Epithelial cell of proximal tubule (primary cell): ENCODE data around the gene CDC42EP1. TPM values are rescaled to one million over a fixed set of nuclear protein-coding genes. Genes with fewer than 3 reads are reported as not detected.
"Not testable (repeated sequence)": the region's sequence is repeated elsewhere in the genome, so short reads cannot be mapped to it uniquely, and the experiment has no call there.

Experiments used
- DNase-seq: peaks from one replicate; pipeline ENCODE4 v3.0.0-alpha.2; 2011; ENCODE audit warnings: low read depth
- H3K4me3 ChIP-seq: 2 replicates; pipeline ENCODE4 v1.5.1; 2011; ENCODE audit warnings: low read depth, mild to moderate bottlenecking, low read length
- total RNA-seq: library from RNA; depleted of rRNA; stranded (reverse); fragments of >200 nt; gene quantifications from 2 replicates; pipeline ENCODE4 v1.2.3, GENCODE V29; 2015
- TF ChIP-seq, protein P1 (sequence below): conservative IDR thresholded peaks from 2 replicates; pipeline ENCODE4 v1.5.1; 2012; ENCODE audit warnings: low read depth, mild to moderate bottlenecking, low read length

The CDC42EP1 gene
- total RNA-seq, 1 donor from 2014 or later: 102 TPM

DNA sequence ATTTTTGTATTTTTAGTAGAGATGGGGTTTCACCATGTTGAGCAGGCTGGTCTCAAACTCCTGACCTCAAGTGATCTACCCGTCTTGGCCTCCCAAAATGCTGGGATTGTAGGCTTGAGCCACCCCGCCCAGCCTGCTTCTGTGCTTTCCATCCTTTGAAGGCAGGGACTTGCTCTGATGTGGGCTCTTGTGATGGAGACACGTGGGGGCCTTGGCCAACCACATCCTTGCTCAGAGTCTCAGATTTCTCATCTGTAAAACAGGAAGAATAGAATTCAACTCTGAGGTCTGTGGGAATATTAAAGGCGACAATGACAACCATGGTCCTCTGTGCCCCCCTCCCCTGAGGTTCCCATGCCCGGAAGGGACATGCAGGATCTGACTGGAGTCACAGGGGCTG lies 44.6 kb downstream of the CDC42EP1 start:
- TF ChIP-seq, protein P1, sequence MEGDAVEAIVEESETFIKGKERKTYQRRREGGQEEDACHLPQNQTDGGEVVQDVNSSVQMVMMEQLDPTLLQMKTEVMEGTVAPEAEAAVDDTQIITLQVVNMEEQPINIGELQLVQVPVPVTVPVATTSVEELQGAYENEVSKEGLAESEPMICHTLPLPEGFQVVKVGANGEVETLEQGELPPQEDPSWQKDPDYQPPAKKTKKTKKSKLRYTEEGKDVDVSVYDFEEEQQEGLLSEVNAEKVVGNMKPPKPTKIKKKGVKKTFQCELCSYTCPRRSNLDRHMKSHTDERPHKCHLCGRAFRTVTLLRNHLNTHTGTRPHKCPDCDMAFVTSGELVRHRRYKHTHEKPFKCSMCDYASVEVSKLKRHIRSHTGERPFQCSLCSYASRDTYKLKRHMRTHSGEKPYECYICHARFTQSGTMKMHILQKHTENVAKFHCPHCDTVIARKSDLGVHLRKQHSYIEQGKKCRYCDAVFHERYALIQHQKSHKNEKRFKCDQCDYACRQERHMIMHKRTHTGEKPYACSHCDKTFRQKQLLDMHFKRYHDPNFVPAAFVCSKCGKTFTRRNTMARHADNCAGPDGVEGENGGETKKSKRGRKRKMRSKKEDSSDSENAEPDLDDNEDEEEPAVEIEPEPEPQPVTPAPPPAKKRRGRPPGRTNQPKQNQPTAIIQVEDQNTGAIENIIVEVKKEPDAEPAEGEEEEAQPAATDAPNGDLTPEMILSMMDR: no peak

DNA sequence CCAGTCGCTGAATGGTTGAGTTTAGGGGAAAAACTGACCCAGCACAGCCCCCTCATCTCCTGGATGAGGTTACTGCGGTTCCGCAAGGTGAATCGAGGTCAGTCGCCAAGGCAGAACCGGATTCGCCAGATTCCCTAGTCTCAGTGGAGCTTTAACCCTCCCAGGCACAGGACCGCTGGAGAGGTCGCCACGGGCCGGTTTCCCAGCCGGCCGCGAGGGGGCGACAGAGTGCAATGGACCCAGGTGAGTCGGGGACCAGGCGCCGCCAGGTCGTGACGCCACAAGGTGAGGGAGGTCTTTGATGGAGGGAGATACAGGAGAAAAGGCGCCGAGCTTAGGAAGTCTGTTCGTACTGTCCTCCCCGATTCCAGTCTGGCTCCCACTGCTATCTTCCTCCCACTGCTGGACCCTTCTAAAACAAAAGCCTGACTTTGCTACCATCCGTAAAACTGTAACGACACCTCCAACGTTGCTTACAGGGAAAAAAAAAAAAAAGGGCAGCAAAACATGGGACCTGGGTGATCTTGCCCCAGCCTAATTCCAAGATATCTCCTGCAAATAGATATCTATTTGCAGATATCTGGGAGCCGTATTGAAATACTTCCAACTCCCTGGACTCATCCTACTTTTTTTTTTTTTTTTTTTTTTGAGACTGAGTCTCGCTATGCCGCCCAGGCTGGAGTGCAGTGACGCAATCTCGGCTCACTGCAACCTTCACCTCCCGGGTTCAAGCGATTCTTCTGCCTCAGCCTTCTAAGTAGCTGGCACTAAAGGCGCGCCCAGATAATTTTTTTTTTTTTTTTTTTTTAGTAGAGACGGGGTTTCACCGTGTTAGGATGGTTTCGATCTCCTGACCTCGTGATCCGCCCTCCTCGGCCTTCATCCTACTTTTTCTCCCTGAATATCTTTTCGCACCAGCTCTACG lies 47.0 kb downstream of the CDC42EP1 start:
- H3K4me3 ChIP-seq: peak overlapping the region; percentile 67

More for the DNA sequence above, 44.6 kb downstream of the CDC42EP1 start:
- DNase-seq: no peak
- H3K4me3 ChIP-seq: no peak overlapping the region

DNA sequence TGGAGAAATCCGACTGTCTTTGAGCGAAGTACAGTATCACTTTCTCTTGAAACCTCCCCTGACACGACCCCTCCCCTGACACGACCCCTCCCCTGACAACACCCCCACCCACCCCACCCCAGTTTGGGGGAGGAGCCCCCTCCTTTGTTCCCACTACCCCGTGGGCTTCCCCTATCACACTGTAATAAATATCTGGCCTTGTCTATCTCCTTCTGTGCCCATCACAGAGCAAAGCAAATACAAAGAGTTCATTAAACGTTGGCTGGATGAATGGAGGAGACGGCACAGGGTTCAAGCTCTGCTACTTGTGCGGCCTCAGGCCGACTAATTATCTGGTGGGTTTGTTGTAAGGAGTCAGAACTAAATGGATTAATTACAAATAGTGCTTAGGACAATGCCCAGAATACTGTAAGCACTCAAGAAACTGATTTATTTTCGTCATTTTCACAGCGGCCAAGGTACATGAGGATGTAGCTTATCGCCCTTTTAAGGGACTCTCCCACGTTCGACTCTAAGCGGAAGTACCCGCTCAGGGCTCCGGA lies 47.7 kb downstream of the CDC42EP1 start:
- peak overlapping the region; percentile 67 for H3K4me3 ChIP-seq
- no peak for DNase-seq
- TF ChIP-seq, protein P1: no peak

More for the DNA sequence above, 47.0 kb downstream of the CDC42EP1 start:
- TF ChIP-seq, protein P1: peak; percentile 96
- DNase-seq: no peak

DNA sequence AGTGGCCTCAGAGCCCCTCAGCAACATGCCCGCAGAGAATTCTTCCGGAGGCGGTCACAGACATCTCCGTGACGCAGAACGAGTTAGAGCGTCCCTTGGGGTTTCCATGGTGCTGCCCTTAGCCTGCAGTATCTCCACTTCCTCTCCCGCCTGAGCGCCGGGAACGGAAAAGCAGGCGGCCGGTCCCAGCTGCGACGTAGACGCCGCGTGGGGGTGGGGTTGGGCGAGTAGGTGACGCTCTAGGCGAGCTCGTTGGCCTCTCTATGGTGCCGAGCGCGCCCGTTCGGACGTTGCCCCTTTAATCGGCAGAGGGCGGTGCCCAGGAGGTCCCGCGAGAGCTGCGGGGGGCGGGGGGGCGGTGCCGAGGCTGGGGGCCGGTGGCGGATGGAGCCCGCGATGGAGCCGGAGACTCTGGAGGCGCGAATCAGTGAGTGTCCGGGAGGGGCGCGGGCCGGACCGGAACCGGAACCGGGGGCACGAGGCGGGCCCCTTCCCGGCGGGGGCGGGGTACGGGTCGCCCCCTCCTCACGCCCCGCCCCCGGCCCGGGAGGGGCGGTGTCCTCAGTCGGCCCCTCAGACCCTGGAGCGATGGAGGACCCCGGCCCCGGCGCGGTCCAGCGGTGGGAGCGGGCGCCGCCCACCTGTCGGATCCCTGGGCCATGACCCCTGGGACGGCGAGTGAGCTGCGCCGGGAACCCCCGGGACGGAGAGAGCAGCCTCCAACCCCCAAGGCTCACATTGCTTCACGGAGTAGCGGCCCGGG lies 48.4 kb downstream of the CDC42EP1 start, which contains the start of gene GGA1:
Gene GGA1 (plus strand): TSS at position 358 of the 763 bp plus-strand sequence. CDS start 27 bp downstream, at position 385.
- peak; percentile 76 for DNase-seq
- TF ChIP-seq, protein P1: no peak
- H3K4me3 ChIP-seq: peak within 1 kb of the TSS; percentile 67

DNA sequence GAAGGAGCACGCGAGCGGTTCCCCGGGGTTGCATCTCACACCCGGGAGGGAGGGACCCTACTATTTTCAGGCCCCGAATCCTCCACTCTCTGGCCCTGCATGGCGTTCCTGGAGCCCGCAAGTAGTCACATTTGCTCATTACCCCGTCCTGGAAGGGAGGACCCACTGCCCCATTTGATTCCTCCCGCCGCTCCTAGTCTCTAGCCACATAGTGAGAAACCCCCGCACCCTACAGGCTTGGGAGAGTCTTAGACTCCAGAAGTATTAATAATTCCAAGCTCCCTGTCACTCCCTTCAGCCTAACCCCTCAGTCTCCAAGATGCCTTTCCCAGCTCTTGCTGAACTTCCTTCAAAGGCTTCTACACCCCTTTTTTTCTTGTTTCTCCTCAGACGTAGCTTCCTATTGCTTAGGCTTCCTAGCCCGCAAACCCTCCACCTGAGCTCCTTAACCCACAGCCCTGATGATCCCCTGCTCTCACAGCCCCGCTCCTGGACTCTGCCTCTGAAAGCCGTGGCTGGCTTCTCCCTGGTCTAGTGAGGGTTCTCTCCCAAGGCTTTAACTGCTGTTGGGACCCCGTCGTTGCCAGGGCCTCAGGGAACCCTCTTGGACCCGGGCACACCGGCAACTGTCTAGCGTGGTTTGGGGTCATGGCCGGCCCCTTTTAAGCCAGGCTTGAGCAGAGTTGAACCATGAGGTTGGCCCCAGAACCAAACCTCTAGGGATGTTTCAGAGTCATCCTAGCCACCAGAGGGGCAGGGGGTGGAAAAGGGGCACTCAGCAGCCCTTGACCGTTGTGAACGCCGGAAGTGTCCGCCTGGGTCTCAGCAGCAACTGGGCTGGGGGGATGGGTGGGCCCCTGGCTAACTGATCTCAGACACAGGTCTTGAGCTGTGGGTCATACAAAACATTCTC lies 49.2 kb downstream of the CDC42EP1 start:
- no peak for DNase-seq
- TF ChIP-seq, protein P1: no peak
- peak overlapping the region; percentile 67 for H3K4me3 ChIP-seq

DNA sequence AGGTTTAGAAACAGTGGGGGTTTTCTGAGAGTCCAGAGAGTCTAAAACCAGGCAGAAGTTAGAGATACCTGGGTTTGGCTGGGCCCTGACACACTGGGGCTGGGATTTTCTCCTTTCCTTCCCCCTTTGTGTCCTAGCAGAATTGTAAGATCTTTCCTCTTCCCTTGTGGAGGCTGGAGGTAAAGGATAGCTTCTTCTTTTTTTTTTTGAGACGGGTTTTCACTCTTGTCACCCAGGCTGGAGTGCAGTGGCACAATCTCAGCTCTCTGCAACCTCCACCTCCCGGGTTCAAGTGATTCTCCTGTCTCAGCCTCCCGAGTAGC lies 49.8 kb downstream of the CDC42EP1 start:
- peak overlapping the region; percentile 67 for H3K4me3 ChIP-seq
- DNase-seq: not testable (repeated sequence)
